GM21737 (cell line): ENCODE measurements around the gene NELFCD.
A peak's percentile ranks its signal among the peaks of the same experiment; 100 is the strongest.
"Not testable (repeated sequence)": the region's sequence is repeated elsewhere in the genome, so short reads cannot be mapped to it uniquely, and the experiment has no call there.

Experiments used
- ATAC-seq: cut with Tn5 transposase; IDR thresholded peaks from one replicate; pipeline ENCODE4 v1.9.1; 2021; ENCODE audit warnings: mild to moderate bottlenecking, moderate library complexity; ENCODE audit not compliant: unreplicated experiment

The NELFCD gene

GRCh38 chr20:59023616-59024015, 42.6 kb downstream of the NELFCD start:
- ATAC-seq, result no peak

- ATAC-seq, result no peak
These were observed 43.1 kb downstream of the NELFCD start for GRCh38 chr20:59024111-59024530.

- ATAC-seq, result no peak
These were observed 44.0 kb downstream of the NELFCD start for GRCh38 chr20:59025086-59025485.

- ATAC-seq, result no peak
These were observed 44.5 kb downstream of the NELFCD start for GRCh38 chr20:59025511-59025910.

- ATAC-seq, result no peak
These were observed 46.1 kb downstream of the NELFCD start for GRCh38 chr20:59026904-59027740.

- no peak for ATAC-seq
These were observed 46.8 kb downstream of the NELFCD start for GRCh38 chr20:59027741-59028320.

- ATAC-seq, result no peak
These were observed 47.8 kb downstream of the NELFCD start for GRCh38 chr20:59028812-59029211.

GRCh38 chr20:59030911-59031563, 50.0 kb downstream of the NELFCD start:
- ATAC-seq, result no peak

- ATAC-seq, result no peak
These were observed 50.5 kb downstream of the NELFCD start for GRCh38 chr20:59031564-59032022.

GRCh38 chr20:59032023-59032712, 51.1 kb downstream of the NELFCD start, which contains the start of gene ATP5F1E:
Gene ATP5F1E (minus strand): TSS chr20:59032335. CDS start chr20:59032251, 84 bp downstream.
- peak; percentile 96 for ATAC-seq

- no peak for ATAC-seq
These were observed 51.6 kb downstream of the NELFCD start for GRCh38 chr20:59032713-59033059.

GRCh38 chr20:59033093-59033492, 52.0 kb downstream of the NELFCD start:
- no peak for ATAC-seq

- ATAC-seq, result no peak
These were observed 52.6 kb downstream of the NELFCD start for GRCh38 chr20:59033616-59034165.

- ATAC-seq, result no peak
These were observed 54.3 kb downstream of the NELFCD start for GRCh38 chr20:59035381-59035780.

- ATAC-seq, result no peak
These were observed 56.3 kb downstream of the NELFCD start for GRCh38 chr20:59037386-59037785.

GRCh38 chr20:59039233-59039632, 58.2 kb downstream of the NELFCD start:
- ATAC-seq, result no peak

- ATAC-seq, result no peak
These were observed 59.6 kb downstream of the NELFCD start for GRCh38 chr20:59040667-59041066.

- ATAC-seq, result not testable (repeated sequence)
These were observed 60.4 kb downstream of the NELFCD start for GRCh38 chr20:59041487-59041886.

GRCh38 chr20:59042151-59042795, 61.2 kb downstream of the NELFCD start, which contains the start of gene PRELID3B:
Gene PRELID3B (minus strand): TSS chr20:59042786. CDS start chr20:59042730, 56 bp downstream.
- peak; percentile 24 for ATAC-seq
